Activated CD4-positive, alpha-beta T cell treated with anti-CD3 and anti-CD28 coated beads for 48 hours (primary cell): ENCODE measurements around the gene WDR77.

Experiments
- DNase-seq: peaks from one replicate; pipeline ENCODE4 v3.0.0-alpha.2; 2020

WDR77 gene

GRCh38 chr1:111424281-111424680 lies 24.8 kb downstream of the WDR77 start:
- DNase-seq, result no peak

DNA sequence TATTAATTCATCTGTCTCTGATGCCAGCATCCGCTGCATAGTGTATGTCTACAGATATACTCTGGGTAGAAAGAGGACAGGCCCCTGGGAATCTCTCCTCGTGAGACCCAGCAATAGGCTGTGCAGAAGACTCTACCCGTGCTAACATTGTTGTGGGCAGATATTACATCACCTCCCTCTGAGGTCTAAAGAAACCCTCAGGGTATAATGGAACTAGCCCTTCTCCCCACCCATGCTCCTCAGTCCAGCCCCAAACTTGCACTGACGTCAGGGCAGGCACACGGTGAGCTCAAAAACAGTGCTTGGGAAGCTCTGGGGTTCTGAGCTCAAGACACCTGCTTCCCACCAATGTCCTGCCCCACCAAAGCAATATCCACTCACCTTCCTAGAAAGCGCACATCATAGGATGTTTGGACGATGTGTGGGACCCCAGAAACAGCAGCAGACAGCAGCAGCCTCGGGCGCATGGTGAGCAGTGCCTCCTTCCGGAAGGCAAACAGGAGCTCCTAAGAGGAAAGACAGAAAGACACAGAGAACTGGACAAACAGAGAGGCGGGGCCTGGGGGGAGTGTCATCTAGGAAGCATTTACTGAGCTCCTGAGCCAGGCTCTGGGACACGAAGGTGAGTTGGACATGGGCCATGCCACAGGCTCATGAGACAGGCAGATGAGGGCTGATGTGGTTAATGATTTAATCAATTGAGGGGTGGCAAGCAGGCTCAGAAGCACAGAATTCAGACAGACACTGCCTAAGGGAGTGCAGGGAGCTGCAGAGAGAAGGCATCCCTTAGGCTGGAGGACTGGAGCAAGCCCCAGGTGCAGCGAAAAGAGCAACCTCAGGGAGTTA lies 26.3 kb downstream of the WDR77 start:
- no peak for DNase-seq

GRCh38 chr1:111420377-111420776 lies 28.7 kb downstream of the WDR77 start:
- DNase-seq, result no peak

GRCh38 chr1:111419037-111419436 lies 30.0 kb downstream of the WDR77 start:
- DNase-seq, result no peak

GRCh38 chr1:111417755-111418154 lies 31.3 kb downstream of the WDR77 start:
- DNase-seq, result no peak

- no peak for DNase-seq
These were observed 33.6 kb downstream of the WDR77 start for GRCh38 chr1:111415461-111415860.

- DNase-seq, result no peak
These were observed 34.3 kb downstream of the WDR77 start for GRCh38 chr1:111414756-111415155.

- no peak for DNase-seq
These were observed 36.2 kb downstream of the WDR77 start for GRCh38 chr1:111412839-111413238.

- no peak for DNase-seq
These were observed 41.8 kb downstream of the WDR77 start for GRCh38 chr1:111407301-111407700.

DNA sequence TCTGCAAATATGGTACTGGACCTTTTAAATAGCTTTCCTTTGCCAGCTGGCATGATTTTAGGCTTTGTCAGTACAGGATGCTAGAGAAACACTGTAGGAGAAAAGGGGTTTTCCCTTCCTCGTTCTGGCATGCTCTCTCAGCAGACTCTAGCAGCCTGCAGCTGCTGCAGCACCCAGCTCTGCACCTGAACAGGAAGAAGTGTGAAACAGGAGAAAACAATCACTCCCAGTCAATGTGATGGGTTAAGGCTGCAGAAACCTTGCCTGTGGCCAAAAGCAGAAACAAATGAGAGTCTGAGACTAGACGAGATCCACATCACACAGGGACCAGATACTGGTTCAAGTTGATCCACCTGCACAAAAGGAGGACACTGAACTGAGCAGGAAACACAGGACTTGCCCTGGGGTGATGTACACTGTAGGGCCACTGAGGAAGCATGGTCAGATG lies 42.7 kb downstream of the WDR77 start:
- DNase-seq, result peak; percentile 52

DNA sequence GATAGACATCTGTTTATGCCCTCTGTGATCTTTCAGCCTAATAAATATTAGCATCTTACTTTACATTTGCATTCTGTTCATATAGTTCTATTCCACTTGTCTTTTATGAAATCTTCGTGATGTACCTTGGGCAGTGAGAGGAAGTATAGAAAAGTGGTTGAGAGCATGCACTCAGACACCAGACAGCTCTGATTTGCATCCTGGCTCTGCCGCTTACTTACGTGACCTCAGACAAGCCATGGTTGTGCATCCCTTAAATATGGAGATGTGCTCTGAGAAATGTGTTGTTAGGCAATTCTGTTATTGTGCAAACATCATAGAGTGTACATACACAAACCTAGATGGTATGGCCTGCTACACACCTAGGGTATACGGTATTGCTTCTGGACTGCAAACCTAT lies 44.5 kb downstream of the WDR77 start:
- DNase-seq, result no peak

GRCh38 chr1:111402083-111402482 lies 47.0 kb downstream of the WDR77 start:
- peak; percentile 38 for DNase-seq

- peak; percentile 57 for DNase-seq
These were observed 49.1 kb downstream of the WDR77 start for GRCh38 chr1:111399792-111400610.

GRCh38 chr1:111392460-111392945 lies 56.6 kb downstream of the WDR77 start:
- no peak for DNase-seq

DNA sequence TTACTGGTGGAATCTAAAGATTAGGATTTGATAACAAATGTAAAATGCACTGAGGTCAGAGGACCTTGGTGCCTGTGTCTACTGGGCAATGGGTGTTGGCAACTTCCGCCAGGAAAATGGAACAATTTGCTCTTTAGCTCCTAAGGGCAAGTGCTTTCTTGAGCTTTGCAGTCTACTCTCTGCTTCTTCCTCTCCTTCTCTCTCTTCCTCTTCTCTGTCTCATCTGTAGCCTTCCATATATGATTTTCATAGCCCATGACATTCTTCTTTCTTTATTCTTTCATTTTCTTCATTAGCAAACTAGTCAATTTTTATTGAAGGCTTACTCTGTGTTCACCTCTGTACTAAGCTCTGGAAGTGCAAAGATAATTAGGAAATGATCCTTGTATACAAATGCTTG lies 57.0 kb downstream of the WDR77 start:
- no peak for DNase-seq
